ENCODE data around the gene PM20D1. TPM values are rescaled to one million over a fixed set of nuclear protein-coding genes. Genes with fewer than 3 reads are reported as not detected.
"Not testable (repeated sequence)": the region's sequence is repeated elsewhere in the genome, so short reads cannot be mapped to it uniquely, and the experiment has no call there.

The PM20D1 gene
- not detected for polyA plus RNA-seq (2012; ENCODE audit: low read depth, missing spikeins)

DNA sequence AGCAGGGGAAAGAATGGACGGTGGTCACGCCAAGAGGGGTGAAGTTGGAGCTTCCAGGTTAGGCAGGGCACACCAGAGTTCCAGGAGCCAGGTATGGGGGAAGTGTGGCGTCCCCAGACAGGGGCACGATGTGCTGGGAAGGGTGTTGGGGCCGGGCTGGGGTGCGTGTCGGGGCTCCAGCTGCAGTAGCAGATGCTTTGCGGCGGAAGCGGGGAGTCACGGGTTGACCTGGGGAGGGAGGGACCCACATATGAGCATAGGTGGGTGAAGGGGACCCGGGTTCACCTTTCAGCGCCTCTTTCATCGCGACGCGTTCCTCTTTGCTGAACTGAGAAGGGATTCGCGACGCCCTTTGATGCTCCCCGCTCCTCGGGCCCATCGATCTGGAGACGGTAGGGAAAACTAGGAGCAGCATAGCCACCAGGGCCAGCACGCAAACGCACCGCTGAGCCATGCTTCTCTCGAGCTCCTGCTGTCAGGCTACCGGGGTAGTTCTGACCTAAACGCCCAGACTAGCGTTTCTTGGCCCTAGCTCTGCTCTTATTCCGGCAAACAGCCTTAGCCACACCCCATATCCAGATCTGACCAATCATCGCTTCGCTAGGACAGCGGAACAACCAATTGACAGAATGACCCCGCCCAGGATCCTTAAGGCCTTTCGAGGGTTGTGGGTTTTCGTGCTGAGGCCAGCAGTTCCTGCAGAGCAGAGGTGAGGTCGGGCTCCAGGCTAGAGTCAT lies at the start of gene PM20D1:
PM20D1 (minus strand) TSS at position 514 of the 737 bp plus-strand sequence; CDS start at position 454, 60 bp downstream.
- DNase-seq (ENCODE audit: insufficient read length, low spot score), result peak; percentile 28

DNA sequence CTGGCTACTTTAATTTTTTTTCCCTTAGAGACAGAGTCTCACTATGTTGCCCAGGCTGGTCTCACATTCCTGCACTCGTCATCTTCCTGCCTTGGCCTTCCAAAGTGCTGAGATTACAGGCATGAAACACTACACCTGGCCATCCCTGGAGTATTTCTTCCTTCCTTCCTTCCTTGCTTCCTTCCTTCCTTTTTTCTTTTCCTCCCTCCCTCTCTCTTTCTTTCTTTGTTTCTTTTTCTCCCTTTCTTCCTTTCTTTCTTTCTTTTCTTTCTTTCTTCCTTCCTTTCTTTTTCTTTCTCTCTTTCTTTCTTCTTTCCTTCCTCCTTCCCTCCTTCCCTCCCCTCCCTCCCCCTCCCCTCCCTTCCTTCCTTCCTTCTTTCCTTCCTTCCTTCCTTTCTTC lies 46.4 kb upstream of the PM20D1 start:
- no peak for DNase-seq (ENCODE audit: insufficient read length, low spot score)
- FAIRE-seq, result no peak
- TF ChIP-seq SPI1 (IDR thresholded peaks at IDR 0.05; ENCODE audit: low read depth, low read length) (no peak), POLR2A (IDR thresholded peaks at IDR 0.05; ENCODE audit: low read depth, low read length) (no peak), POU2F2 (IDR thresholded peaks at IDR 0.05; ENCODE audit: low read depth, low read length) (no peak), POLR2AphosphoS5 (IDR thresholded peaks at IDR 0.05; ENCODE audit: low read depth, low read length) (no peak), TAF1 (IDR thresholded peaks at IDR 0.05; ENCODE audit: low read depth, low read length) (no peak), PAX5 (IDR thresholded peaks at IDR 0.05; ENCODE audit: insufficient read depth, low read length, severe bottlenecking) (no peak)

More for the DNA sequence above, at the start of gene PM20D1:
- no peak for FAIRE-seq
- TF ChIP-seq POLR2AphosphoS5 (IDR thresholded peaks at IDR 0.05; ENCODE audit: low read depth, low read length) (no peak), POLR2A (IDR thresholded peaks at IDR 0.05; ENCODE audit: low read depth, low read length) (no peak), TAF1 (IDR thresholded peaks at IDR 0.05; ENCODE audit: low read depth, low read length) (no peak), PAX5 (IDR thresholded peaks at IDR 0.05; ENCODE audit: insufficient read depth, low read length, severe bottlenecking) (no peak)

DNA sequence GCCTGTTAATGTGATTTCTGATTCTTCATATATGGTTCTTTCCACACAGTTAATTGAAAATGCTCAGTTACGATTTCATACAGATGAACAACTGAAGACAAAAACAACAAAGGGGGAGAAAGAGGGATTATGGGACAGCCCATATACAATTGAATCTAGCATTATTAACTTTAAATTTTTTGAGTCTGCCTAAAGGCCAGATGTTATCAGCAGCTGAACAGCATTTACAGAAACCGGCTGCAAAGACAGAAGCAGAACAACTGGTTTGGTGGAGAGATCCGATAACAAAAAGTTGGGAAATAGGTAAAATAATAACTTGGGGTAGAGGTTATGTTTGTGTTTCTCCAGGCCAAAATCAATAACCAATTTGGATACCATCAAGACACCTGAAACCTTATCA lies 44.2 kb upstream of the PM20D1 start:
- not testable (repeated sequence) for DNase-seq (ENCODE audit: insufficient read length, low spot score); FAIRE-seq

DNA sequence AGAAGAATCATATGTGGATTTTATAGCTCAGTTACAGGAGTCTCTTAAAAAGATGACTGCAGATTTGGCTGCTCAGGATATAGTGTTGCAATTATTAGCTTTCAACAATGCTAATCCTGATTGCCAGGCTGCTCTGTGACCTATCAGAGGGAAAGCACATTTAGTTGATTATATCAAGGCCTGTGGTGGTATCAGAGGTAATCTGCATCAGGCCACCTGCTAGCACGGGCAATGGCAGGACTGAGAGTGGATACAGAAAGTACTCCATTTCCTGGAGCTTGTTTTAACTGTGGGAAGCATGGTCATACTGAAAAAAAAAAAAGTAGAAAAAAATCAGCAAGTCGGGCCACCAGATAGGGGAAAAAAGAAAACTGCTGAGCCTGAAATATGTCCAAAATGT lies 42.2 kb upstream of the PM20D1 start:
- not testable (repeated sequence) for DNase-seq (ENCODE audit: insufficient read length, low spot score); FAIRE-seq

GRCh38 chr1:205891481-205891880 lies 41.5 kb upstream of the PM20D1 start:
- not testable (repeated sequence) for FAIRE-seq; DNase-seq (ENCODE audit: insufficient read length, low spot score)

- FAIRE-seq; DNase-seq (ENCODE audit: insufficient read length, low spot score): not testable (repeated sequence)
These were observed 40.7 kb upstream of the PM20D1 start for GRCh38 chr1:205890631-205891030.

DNA sequence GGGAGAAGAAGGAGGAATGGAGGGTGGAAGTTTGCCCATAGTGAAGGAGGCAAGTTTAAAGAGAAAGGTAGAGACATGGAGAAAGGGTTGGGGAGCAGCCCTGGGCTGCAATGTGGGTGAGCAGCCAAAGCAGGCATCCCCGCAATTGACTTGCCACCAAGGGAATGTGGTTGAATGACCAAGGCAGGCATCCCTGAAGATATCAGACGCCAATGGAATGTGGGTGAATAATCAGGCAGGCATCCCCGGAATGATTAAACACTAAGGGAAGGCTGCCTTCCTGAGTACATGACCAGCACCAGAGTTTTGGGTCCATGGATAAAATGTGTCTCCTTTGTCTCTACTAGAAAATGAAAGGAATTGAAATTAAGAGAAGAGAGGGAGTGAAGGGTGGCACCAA lies 39.8 kb upstream of the PM20D1 start:
- DNase-seq (ENCODE audit: insufficient read length, low spot score); FAIRE-seq: not testable (repeated sequence)

- DNase-seq (ENCODE audit: insufficient read length, low spot score); FAIRE-seq: not testable (repeated sequence)
These were observed 39.1 kb upstream of the PM20D1 start for GRCh38 chr1:205889006-205889405.

DNA sequence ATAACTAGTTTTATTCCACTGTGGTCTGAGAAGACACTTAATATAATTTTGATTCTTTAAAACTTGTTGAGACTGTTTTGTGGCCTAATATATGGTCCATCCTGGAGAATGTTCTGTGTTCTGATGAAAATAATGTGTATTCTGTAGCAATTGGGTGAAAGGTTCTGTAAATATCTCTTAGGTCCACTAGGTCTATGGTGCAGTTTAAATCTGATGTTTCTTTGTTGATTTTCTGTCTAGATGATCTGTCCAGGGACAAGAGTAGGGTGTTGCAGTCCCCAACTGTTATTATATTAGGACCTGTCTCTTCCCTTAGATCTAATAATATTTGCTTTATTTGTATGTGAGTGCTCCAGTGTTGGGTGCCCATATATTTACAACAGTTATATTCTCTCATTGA lies 33.9 kb upstream of the PM20D1 start:
- FAIRE-seq (no peak), DNase-seq (ENCODE audit: insufficient read length, low spot score) (no peak)
- TF ChIP-seq PAX5 (IDR thresholded peaks at IDR 0.05; ENCODE audit: insufficient read depth, low read length, severe bottlenecking), result no peak
- TF ChIP-seq POLR2A (IDR thresholded peaks at IDR 0.05; ENCODE audit: low read depth, low read length), result no peak
- no peak for TF ChIP-seq SPI1 (IDR thresholded peaks at IDR 0.05; ENCODE audit: low read depth, low read length)
- no peak for TF ChIP-seq POU2F2 (IDR thresholded peaks at IDR 0.05; ENCODE audit: low read depth, low read length)
- TF ChIP-seq POLR2AphosphoS5 (IDR thresholded peaks at IDR 0.05; ENCODE audit: low read depth, low read length), result no peak

DNA sequence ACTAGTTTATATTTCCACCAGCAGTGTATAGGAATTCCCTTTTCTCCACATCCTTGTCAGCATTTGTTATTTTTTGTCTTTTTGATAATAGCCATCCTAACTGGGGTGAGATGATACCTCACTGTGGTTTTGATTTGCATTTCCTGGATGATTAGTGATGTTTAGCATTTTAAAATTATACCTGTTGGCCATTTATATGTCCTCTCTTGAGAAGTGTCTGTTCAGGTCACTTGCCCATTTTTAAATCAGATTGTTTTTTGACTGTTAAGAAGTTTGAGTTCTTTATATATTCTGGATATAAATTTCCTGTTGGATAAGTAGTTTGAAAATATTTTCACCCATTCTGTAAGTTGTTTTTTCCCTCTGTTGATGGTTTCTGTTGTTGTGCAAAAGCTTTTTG lies 31.0 kb upstream of the PM20D1 start:
- TF ChIP-seq POU2F2 (IDR thresholded peaks at IDR 0.05; ENCODE audit: low read depth, low read length) (no peak), POLR2AphosphoS5 (IDR thresholded peaks at IDR 0.05; ENCODE audit: low read depth, low read length) (no peak), PAX5 (IDR thresholded peaks at IDR 0.05; ENCODE audit: insufficient read depth, low read length, severe bottlenecking) (no peak), SPI1 (IDR thresholded peaks at IDR 0.05; ENCODE audit: low read depth, low read length) (no peak), POLR2A (IDR thresholded peaks at IDR 0.05; ENCODE audit: low read depth, low read length) (no peak), TAF1 (IDR thresholded peaks at IDR 0.05; ENCODE audit: low read depth, low read length) (no peak)
- DNase-seq (ENCODE audit: insufficient read length, low spot score) (no peak), FAIRE-seq (no peak)

DNA sequence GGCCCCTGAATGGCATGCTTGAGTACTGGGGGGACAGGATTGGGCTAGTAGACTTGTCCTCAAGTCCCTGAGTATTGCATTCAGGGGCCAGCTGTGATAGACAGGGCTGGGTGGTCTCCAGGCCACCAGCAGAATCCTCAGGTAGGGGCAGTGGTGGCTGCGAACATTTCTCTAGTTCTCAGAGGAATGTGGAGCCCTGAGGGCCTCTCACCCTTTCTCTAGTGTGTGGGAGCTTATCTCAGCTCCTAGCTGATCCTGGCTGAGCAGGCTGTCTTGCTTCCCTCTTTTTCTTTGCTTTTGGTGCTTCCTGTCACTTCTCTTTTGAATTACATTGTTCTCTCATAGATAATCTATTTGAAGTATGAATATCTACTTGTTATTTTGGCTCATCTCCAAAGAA lies 30.0 kb upstream of the PM20D1 start:
- FAIRE-seq (no peak), DNase-seq (ENCODE audit: insufficient read length, low spot score) (no peak)
- TF ChIP-seq TAF1 (IDR thresholded peaks at IDR 0.05; ENCODE audit: low read depth, low read length) (no peak), POLR2AphosphoS5 (IDR thresholded peaks at IDR 0.05; ENCODE audit: low read depth, low read length) (no peak), PAX5 (IDR thresholded peaks at IDR 0.05; ENCODE audit: insufficient read depth, low read length, severe bottlenecking) (no peak), SPI1 (IDR thresholded peaks at IDR 0.05; ENCODE audit: low read depth, low read length) (no peak)

DNA sequence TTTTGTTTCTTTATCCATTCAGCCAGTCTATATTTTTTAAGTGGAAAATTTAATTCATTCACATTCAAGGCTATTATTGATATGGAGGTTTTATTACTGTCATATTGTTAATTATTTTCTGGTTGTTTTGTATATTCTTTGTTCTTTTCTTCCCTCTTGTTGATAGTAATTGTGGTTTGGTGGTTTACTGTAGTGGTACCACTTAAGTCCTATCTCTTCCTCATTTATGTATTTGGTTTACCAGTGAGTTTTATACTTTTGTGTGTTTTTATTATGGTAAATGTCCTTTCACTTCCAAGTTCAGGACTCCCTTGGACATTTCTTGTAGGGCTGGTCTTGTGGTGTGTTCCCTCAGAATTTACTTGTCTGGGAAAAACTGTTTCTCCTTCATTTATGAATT lies 28.1 kb upstream of the PM20D1 start:
- DNase-seq (ENCODE audit: insufficient read length, low spot score) (no peak), FAIRE-seq (no peak)
- TF ChIP-seq TAF1 (IDR thresholded peaks at IDR 0.05; ENCODE audit: low read depth, low read length) (no peak), PAX5 (IDR thresholded peaks at IDR 0.05; ENCODE audit: insufficient read depth, low read length, severe bottlenecking) (no peak), SPI1 (IDR thresholded peaks at IDR 0.05; ENCODE audit: low read depth, low read length) (no peak), POLR2AphosphoS5 (IDR thresholded peaks at IDR 0.05; ENCODE audit: low read depth, low read length) (no peak), POU2F2 (IDR thresholded peaks at IDR 0.05; ENCODE audit: low read depth, low read length) (no peak), POLR2A (IDR thresholded peaks at IDR 0.05; ENCODE audit: low read depth, low read length) (no peak)

DNA sequence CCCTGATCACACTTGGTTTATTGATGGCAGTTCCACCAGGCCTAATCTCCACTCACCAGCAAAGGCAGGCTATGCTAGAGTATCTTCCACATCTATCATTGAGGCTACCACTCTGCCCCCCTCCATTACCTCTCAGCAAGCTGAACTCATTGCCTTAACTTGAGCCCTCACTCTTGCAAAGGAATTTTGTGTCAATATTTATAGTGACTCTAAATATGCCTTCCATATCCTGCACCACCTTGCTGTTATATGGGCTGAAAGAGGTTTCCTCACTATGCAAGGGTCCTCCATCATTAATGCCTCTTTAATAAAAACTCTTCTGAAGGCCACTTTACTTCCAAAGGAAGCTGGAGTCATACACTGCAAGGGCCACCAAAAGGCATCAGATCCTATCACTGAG lies 23.2 kb upstream of the PM20D1 start:
- not testable (repeated sequence) for DNase-seq (ENCODE audit: insufficient read length, low spot score); FAIRE-seq
